Panc1 (cell line): ENCODE measurements around the gene BCAS2.

Source experiments
- SIN3A ChIP-seq: IDR thresholded peaks from 2 replicates; pipeline ENCODE4 v1.6.1; 2012; ENCODE audit warnings: low read depth, mild to moderate bottlenecking, low read length, moderate library complexity, borderline replicate concordance; ENCODE audit not compliant: insufficient read depth
- TF ChIP-seq, protein P1 (sequence below): fragments of 450-650 bp; IDR thresholded peaks from 2 replicates; pipeline ENCODE4 v1.5.1; 2017; ENCODE audit warnings: mild to moderate bottlenecking

DNA sequence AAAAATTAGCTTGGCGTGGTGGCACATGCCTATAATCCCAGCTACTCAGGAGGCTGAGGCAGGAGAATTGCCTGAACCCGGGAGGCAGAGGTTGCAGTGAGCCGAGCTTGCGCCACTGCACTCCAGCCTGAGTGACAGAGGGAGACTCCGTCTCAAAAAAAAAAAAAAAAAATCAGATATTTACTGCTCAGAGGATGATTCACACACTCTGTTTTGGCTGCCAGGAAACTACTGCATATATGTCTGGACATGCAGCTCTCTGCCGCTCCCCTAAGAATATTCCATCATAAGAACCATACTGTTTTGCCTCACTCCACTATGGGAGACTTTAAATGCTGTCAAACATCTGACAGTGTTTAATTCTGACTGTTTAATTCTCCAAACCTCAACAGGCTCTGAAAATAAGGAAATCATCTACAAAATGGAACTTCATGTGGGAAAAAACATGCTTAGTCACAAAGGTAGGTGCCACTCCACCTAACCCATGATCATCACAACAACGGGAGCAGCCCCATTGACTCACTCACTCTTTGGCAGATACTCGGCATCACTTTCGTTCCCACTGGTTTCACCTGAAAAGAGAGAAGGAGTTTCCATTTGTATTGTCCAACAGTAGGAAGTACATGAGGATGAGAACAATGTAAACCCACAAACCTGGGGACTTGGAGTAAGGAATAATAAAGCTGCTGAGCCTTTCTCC, 29.3 kb upstream of the BCAS2 start:
- TF ChIP-seq SIN3A: no peak
- TF ChIP-seq, protein P1, sequence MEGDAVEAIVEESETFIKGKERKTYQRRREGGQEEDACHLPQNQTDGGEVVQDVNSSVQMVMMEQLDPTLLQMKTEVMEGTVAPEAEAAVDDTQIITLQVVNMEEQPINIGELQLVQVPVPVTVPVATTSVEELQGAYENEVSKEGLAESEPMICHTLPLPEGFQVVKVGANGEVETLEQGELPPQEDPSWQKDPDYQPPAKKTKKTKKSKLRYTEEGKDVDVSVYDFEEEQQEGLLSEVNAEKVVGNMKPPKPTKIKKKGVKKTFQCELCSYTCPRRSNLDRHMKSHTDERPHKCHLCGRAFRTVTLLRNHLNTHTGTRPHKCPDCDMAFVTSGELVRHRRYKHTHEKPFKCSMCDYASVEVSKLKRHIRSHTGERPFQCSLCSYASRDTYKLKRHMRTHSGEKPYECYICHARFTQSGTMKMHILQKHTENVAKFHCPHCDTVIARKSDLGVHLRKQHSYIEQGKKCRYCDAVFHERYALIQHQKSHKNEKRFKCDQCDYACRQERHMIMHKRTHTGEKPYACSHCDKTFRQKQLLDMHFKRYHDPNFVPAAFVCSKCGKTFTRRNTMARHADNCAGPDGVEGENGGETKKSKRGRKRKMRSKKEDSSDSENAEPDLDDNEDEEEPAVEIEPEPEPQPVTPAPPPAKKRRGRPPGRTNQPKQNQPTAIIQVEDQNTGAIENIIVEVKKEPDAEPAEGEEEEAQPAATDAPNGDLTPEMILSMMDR: no peak
